Keratinocyte (primary cell): ENCODE measurements around the gene ZBP1. TPM values are rescaled to one million over a fixed set of nuclear protein-coding genes. Genes with fewer than 3 reads are reported as not detected.

ENCODE experiments used
- DNase-seq: peaks from one replicate; pipeline ENCODE4 v3.0.0-alpha.2; 2011; ENCODE audit warnings: low read depth, missing footprints, low spot score
- FAIRE-seq: peaks from 2 replicates; lab custom pipeline; 2011; peaks lifted over from hg19 to GRCh38; lab: Jason Lieb, UNC
- H2AFZ ChIP-seq: 2 replicates; pipeline ENCODE4 v1.6.0; 2012; ENCODE audit warnings: low read length, control low read depth, inconsistent platforms; ENCODE audit not compliant: control insufficient read depth
- H3K27ac ChIP-seq: 2 replicates; pipeline ENCODE4 v1.5.1; 2011; ENCODE audit warnings: low read length; ENCODE audit not compliant: control insufficient read depth, insufficient read depth
- H3K27me3 ChIP-seq: 3 replicates; pipeline ENCODE4 v1.6.0; 2011; ENCODE audit warnings: low read length; ENCODE audit not compliant: control insufficient read depth, insufficient read depth; ENCODE audit errors: extremely low read depth
- H3K36me3 ChIP-seq, 2 experiments: 2 replicates in 1 of 2; 3 replicates in 1 of 2; pipeline ENCODE4 v1.5.1; 2011; ENCODE audit warnings: low read length in 2 of 2, mild to moderate bottlenecking in 1 of 2; ENCODE audit not compliant: control insufficient read depth in 2 of 2, insufficient read depth in 2 of 2; ENCODE audit errors: extremely low read depth in 1 of 2
- H3K4me1 ChIP-seq: 3 replicates; pipeline ENCODE4 v1.5.1; 2011; ENCODE audit warnings: low read length; ENCODE audit not compliant: control insufficient read depth, insufficient read depth; ENCODE audit errors: extremely low read depth
- H3K4me2 ChIP-seq: 3 replicates; pipeline ENCODE4 v1.6.0; 2011; ENCODE audit warnings: low read depth, low read length; ENCODE audit not compliant: control insufficient read depth, insufficient read depth; ENCODE audit errors: extremely low read depth
- H3K4me3 ChIP-seq, 3 experiments: fragments of 200-600 bp in 1 of 3; sonication (generic) in 1 of 3; 2 replicates in 2 of 3; 3 replicates in 1 of 3; pipeline ENCODE4 v1.5.1; 2011 to 2016; ENCODE audit warnings: low read length in 3 of 3, mild to moderate bottlenecking in 3 of 3, control low read depth in 2 of 3, inconsistent platforms in 1 of 3, low read depth in 1 of 3, mixed read lengths in 1 of 3, mixed run types in 1 of 3, moderate library complexity in 1 of 3; ENCODE audit not compliant: control insufficient read depth in 2 of 3, insufficient read depth in 2 of 3; ENCODE audit errors: extremely low read depth in 1 of 3
- H3K79me2 ChIP-seq: 2 replicates; pipeline ENCODE4 v1.6.0; 2012; ENCODE audit warnings: low read length; ENCODE audit not compliant: control insufficient read depth, insufficient read depth
- H3K9ac ChIP-seq: 3 replicates; pipeline ENCODE4 v1.6.0; 2011; ENCODE audit warnings: low read length; ENCODE audit not compliant: control insufficient read depth, insufficient read depth; ENCODE audit errors: extremely low read depth
- H3K9me1 ChIP-seq: 3 replicates; pipeline ENCODE4 v1.6.0; 2011; ENCODE audit warnings: low read length; ENCODE audit not compliant: control insufficient read depth, insufficient read depth; ENCODE audit errors: extremely low read depth
- H3K9me3 ChIP-seq: 2 replicates; pipeline ENCODE4 v1.5.1; 2012; ENCODE audit warnings: low read depth, low read length; ENCODE audit not compliant: control insufficient read depth
- H4K20me1 ChIP-seq: 3 replicates; pipeline ENCODE4 v1.6.0; 2011; ENCODE audit warnings: low read length; ENCODE audit not compliant: control insufficient read depth, insufficient read depth; ENCODE audit errors: extremely low read depth
- EZH2 ChIP-seq: IDR thresholded peaks from one replicate; pipeline ENCODE4 v1.6.1; 2012; ENCODE audit warnings: inconsistent platforms, mild to moderate bottlenecking, low read length, moderate library complexity
- dilution Hi-C: fragments of 300-500 bp; cut with MboI; formaldehyde crosslinking; loops from one replicate; pipeline ENCODE4 v1.7.0; 2020; ENCODE audit warnings: low sequenced_read_pairs; ENCODE audit not compliant: extremely low pct_ligation_motif_present
- polyA plus RNA-seq, 5 experiments: library from polyadenylated mRNA; depleted of rRNA in 3 of 5; stranded (reverse) in 3 of 5; stranded (forward) in 1 of 5; unstranded in 1 of 5; fragments of >200 nt; gene quantifications; 1 replicate in 1 of 5; 2 replicates in 3 of 5; 3 replicates in 1 of 5; pipeline versions ENCODE4 v1.2.1 to v1.2.3, GENCODE V29; 2011 to 2012; ENCODE audit warnings: missing spikeins in 2 of 5, low read depth in 1 of 5, low replicate concordance in 1 of 5
- TF ChIP-seq, protein P1 (sequence below), 3 experiments: IDR thresholded peaks in 1 of 3; conservative IDR thresholded peaks in 1 of 3; optimal IDR thresholded peaks in 1 of 3; 2 replicates in 2 of 3; 3 replicates in 1 of 3; pipeline versions ENCODE3 to v1.5.1; 2011; ENCODE audit warnings: low read length in 3 of 3, mild to moderate bottlenecking in 3 of 3, moderate library complexity in 2 of 3, control low read depth in 1 of 3, inconsistent platforms in 1 of 3; ENCODE audit not compliant: insufficient read depth in 2 of 3; ENCODE audit errors: extremely low read depth in 1 of 3

ZBP1 gene
- polyA plus RNA-seq, 1 donor (not counting 4 experiments of a cell fraction or from before 2014, with no cell fraction given) = 0.08 TPM

DNA sequence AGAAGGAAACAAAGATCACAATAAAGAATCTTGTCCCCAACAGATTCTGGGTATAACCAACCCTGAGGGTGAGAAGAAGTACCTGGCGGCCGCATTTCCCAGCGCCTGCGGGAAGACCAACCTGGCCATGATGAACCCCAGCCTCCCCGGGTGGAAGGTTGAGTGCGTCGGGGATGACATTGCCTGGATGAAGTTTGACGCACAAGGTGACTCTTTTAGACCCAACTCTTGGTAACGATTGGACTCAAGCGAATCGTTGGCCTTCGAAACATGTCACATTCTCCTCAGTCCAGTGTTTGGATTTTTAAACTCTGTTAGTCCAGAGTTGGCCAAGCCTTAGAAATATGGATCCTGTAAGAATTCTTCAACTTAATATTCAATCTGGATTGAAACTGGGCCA is 56.7 kb downstream of the ZBP1 start:
- Histone ChIP-seq H3K36me3 (no peaks in the 10 kb centered on the region), H3K4me1 (no peaks in the 10 kb centered on the region), H3K9me1 (no peaks in the 10 kb centered on the region), H3K4me3 (no peak overlapping the region), H3K9me3 (no peaks in the 10 kb centered on the region), H2AFZ (no peak overlapping the region), H3K27ac (no peak overlapping the region), H4K20me1 (no peaks in the 10 kb centered on the region), H3K27me3 (peaks cover 56% of the 10 kb centered on the region), H3K4me2 (no peak overlapping the region), H3K9ac (no peak overlapping the region), H3K79me2 (no peaks in the 10 kb centered on the region)
- no peak for TF ChIP-seq EZH2
- TF ChIP-seq, protein P1, sequence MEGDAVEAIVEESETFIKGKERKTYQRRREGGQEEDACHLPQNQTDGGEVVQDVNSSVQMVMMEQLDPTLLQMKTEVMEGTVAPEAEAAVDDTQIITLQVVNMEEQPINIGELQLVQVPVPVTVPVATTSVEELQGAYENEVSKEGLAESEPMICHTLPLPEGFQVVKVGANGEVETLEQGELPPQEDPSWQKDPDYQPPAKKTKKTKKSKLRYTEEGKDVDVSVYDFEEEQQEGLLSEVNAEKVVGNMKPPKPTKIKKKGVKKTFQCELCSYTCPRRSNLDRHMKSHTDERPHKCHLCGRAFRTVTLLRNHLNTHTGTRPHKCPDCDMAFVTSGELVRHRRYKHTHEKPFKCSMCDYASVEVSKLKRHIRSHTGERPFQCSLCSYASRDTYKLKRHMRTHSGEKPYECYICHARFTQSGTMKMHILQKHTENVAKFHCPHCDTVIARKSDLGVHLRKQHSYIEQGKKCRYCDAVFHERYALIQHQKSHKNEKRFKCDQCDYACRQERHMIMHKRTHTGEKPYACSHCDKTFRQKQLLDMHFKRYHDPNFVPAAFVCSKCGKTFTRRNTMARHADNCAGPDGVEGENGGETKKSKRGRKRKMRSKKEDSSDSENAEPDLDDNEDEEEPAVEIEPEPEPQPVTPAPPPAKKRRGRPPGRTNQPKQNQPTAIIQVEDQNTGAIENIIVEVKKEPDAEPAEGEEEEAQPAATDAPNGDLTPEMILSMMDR (optimal IDR thresholded peaks at IDR 0.05 in 1 of 3, IDR thresholded peaks at IDR 0.05 in 1 of 3, conservative IDR thresholded peaks at IDR 0.05 in 1 of 3; ENCODE audit: extremely low read depth in 1 of 3, insufficient read depth in 2 of 3, low read length in 3 of 3) = no peak
- DNase-seq = no peak
- dilution Hi-C loops = no loop called here
- FAIRE-seq = no peak

DNA sequence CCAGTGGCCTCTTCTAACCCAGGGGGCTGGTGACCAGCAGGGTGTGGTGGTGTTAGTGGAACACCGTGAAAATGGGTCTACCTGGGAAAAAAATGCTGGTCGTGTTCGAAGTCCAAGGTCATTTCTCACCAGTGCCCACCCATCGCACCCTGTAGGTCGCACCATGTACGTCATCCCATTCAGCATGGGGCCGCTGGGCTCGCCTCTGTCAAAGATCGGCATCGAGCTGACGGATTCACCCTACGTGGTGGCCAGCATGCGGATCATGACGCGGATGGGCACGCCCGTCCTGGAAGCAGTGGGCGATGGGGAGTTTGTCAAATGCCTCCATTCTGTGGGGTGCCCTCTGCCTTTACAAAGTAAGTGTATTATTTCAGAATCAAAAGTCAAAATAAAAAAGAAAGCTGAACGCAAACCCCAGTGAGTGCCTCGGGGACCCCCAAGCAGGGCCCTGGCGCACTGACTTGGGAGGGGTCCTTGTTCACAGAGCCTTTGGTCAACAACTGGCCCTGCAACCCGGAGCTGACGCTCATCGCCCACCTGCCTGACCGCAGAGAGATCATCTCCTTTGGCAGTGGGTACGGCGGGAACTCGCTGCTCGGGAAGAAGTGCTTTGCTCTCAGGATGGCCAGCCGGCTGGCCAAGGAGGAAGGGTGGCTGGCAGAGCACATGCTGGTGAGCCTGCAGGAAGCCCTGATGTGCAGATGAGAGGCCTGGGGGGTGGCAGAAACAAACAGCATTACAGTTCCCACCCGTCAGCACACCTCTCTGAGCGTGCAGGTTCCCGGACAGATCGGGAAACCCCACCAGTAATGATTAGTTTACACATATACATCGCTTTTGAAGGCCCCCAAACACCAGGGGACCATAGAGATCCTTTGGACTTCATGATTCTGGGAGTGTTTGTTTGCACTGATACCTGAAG is 57.4 kb downstream of the ZBP1 start:
- Histone ChIP-seq H3K9me3 (no peaks in the 10 kb centered on the region), H3K4me1 (no peaks in the 10 kb centered on the region), H3K4me2 (no peak overlapping the region), H3K4me3 (no peak overlapping the region), H3K36me3 (no peaks in the 10 kb centered on the region), H2AFZ (no peak overlapping the region), H3K9me1 (no peaks in the 10 kb centered on the region), H3K27me3 (peaks cover 55% of the 10 kb centered on the region), H4K20me1 (no peaks in the 10 kb centered on the region), H3K27ac (no peak overlapping the region), H3K9ac (no peak overlapping the region), H3K79me2 (no peaks in the 10 kb centered on the region)
- TF ChIP-seq, protein P1 (optimal IDR thresholded peaks at IDR 0.05 in 1 of 3, IDR thresholded peaks at IDR 0.05 in 1 of 3, conservative IDR thresholded peaks at IDR 0.05 in 1 of 3; ENCODE audit: extremely low read depth in 1 of 3, insufficient read depth in 2 of 3, low read length in 3 of 3) = no peak
- no peak for TF ChIP-seq EZH2
- DNase-seq = no peak
- no peak for FAIRE-seq
- dilution Hi-C loops = no loop called here
